ENCODE results near the gene ATRNL1.

DNA sequence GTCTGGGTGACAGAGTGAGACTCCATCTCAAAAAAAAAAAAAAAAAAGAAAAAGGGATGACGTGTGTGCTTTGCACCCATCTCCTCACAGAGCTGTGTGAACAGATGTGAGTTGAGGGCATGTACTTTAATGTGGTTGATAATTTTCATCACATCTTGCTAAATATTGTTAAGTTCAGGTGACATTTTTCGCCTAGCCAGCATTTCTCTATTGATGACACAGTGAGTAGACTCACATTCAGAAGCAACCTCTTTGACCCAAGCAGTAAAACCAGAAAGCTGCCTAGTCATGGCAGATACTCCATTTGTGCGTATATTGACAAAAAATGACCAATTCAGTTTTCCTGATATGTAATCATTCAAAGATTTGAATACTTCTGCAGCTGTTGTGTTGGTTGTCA is 126.0 kb downstream of the ATRNL1 start:
- TF ChIP-seq, protein P1, sequence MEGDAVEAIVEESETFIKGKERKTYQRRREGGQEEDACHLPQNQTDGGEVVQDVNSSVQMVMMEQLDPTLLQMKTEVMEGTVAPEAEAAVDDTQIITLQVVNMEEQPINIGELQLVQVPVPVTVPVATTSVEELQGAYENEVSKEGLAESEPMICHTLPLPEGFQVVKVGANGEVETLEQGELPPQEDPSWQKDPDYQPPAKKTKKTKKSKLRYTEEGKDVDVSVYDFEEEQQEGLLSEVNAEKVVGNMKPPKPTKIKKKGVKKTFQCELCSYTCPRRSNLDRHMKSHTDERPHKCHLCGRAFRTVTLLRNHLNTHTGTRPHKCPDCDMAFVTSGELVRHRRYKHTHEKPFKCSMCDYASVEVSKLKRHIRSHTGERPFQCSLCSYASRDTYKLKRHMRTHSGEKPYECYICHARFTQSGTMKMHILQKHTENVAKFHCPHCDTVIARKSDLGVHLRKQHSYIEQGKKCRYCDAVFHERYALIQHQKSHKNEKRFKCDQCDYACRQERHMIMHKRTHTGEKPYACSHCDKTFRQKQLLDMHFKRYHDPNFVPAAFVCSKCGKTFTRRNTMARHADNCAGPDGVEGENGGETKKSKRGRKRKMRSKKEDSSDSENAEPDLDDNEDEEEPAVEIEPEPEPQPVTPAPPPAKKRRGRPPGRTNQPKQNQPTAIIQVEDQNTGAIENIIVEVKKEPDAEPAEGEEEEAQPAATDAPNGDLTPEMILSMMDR (IDR thresholded peaks at IDR 0.05), result no peak
- TF ChIP-seq EZH2 (IDR thresholded peaks at IDR 0.05) (no peak), EZH2phosphoT487 (IDR thresholded peaks at IDR 0.05) (no peak)
